HG03060 (cell line): ENCODE measurements around the gene GTF3A.
A peak's percentile ranks its signal among the peaks of the same experiment; 100 is the strongest.

ENCODE experiments used
- ATAC-seq: cut with Tn5 transposase; IDR thresholded peaks from one replicate; pipeline ENCODE4 v1.9.1; 2021; ENCODE audit warnings: low read depth, moderate number of reproducible peaks; ENCODE audit not compliant: unreplicated experiment

Gene GTF3A

DNA sequence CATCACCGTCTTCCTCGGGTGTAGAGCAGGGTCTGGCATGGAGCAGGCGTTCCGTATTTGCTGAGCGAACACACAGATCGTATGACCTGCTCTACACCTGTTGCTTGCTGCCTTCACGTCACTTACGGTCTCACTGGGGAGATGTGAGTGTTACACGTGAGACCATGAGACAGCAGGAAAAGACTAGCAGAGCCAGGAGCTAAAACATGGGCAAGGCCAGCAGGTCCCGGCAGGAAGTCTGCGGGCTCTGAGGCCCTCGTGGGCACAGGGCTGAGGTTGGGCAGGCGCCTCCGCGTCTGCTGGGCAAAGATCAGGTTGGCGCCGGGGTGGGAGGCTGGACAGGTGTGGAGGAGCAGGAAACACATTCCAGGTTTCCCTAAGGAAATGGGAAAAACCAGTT, 19.7 kb upstream of the GTF3A start:
- no peak for ATAC-seq

DNA sequence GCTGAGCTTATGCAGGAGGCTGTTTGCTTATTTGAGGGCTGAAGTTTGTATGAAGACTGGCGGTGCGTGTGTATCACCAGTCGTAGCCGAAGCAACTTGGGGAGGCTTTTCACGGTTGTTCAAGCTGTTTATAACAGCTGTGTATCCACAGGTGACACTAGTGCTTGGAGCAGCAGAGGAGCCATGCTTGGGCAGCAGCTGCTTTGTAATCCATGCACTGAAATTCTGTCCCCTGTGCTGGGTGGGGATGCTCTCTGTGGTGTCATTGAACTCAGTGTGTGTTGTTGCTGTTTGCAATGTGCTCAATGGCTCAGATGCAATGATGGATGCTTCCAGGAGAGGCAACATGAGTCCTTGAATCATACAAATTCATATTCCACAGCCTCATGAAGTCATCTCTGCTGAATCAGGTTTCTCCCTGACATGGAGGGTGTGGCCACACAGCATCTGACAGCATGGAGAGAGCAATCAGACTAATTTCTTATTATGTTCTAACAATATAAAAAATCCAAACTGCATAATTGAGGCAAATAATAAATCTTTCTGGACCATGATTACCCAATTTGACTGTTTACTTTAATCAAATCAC, 18.8 kb upstream of the GTF3A start:
- ATAC-seq: no peak

DNA sequence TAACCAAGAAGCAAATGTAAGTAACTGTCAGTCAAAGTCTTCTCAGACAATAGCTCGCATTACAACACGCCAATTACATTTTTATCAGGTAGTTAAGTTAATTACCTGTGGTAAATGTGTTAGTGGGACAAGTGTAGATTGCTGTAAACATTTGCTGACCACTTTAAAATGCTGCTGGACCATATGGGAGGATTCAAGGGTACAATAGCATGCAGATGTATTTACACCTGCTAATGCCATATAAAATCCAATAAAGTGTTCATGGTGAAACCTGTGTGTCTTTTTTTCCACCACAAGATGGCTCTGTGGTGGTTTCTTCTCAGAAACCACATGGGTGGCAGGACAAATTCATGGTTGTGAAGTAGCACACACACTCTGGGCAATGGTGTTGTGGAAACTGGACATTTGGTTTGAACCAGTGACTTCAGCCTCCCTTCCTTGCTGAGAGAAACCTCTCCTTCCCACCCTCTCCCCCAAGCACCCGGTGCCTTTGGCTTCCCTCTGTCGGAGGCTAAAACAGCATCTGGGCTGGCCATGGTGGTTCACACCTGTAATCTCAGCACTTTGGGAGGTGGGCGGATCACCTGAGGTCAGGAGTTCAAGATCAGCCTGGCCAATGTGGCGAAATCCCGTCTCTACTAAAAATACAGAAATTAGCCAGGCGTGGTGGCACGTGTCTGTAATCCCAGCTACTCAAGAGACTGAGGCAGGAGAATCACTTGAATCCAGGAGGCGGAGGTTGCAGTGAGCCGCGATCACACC, 18.1 kb upstream of the GTF3A start:
- no peak for ATAC-seq

DNA sequence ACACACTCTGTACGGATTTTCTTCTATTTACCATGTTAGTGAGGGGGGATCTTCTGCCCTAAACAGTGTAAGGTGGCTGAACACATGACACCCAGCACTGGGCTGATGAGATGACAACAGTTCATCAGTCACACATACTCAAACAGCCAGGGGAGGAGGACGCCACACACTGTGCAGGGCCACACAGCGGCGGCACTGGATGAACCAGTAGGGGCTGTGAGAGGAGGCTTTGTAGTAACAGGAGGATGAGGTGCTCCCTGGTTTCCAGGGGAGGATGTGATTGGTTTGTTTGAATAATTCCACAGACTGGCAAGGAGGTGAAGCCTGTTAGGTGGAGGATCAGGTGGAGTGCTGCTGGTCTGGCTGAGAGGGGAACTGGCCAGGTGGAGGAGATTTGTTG, 16.3 kb upstream of the GTF3A start:
- ATAC-seq: no peak

DNA sequence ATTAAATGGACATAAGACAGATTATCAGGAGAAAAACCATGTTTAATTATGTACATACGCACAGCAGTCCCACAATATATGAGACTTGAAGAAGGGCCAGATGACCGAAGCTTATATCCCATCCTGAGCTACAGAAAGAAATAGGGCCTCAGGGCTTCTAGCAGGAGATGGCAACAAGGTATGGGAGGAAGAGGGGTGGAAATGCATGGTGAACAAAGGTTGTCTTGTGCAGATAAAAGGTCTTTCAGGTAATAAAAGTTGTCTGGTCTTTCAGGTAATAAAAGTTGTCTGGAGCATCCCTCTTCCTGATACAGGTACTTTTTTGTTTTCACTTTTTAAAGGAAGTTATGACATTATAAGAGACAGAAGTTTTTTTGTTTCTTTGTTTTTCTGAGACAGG, 15.4 kb upstream of the GTF3A start:
- no peak for ATAC-seq

DNA sequence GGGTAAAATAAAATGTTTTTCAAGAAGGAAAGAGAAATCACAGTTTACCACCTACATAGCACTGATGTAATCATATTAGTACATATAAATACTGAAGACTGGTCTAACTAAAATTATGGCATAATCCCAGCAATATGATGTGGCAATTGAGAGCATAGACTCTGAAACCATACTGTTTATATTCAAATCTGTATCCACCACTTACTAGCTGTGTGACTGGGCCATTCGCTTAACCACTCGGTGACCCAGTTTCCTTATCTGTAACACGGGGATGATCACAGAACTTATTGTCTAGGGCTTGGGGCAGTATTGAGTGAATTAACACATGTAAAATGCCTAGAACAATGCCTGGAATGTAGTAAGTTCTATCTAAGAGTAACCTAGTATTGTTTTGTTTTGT, 13.1 kb upstream of the GTF3A start:
- no peak for ATAC-seq

DNA sequence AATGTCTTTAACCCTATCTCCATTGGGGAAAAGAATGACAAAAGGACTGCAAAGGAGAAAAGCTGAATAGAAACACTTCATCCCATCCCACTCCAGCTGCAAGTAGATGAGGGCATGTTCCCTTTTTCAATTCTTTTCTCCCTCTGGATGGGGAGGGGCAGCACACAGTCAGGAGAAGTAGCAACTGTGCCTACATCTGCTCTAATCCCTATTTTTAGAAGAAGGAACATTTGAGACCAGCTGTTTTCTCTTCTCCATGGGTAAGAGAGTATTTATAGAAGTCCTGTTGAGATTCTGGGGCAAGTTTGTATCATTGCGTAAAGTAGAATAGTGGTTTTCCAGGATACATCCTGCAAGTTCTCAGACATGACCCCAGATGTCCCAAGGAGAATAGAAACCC, 9.3 kb upstream of the GTF3A start:
- no peak for ATAC-seq

DNA sequence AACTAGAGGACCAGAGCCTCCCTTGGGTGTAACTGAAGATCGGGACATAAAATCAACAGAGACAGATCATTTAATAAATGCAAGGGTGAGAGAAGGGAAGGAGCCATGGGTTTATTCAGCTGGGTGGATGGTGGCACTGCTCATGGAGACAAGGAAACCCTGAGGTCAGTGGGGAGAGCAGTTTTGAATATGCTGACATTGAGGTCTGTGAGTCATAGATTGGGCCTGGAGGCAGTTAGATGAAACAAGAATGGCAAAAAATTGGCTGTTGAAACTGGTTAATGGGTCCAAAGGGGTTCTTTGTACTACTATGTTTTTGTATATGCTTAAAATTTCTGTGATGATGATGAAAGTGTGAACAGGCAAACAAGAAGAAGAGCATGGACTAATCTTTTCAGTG, 5.1 kb upstream of the GTF3A start:
- no peak for ATAC-seq

DNA sequence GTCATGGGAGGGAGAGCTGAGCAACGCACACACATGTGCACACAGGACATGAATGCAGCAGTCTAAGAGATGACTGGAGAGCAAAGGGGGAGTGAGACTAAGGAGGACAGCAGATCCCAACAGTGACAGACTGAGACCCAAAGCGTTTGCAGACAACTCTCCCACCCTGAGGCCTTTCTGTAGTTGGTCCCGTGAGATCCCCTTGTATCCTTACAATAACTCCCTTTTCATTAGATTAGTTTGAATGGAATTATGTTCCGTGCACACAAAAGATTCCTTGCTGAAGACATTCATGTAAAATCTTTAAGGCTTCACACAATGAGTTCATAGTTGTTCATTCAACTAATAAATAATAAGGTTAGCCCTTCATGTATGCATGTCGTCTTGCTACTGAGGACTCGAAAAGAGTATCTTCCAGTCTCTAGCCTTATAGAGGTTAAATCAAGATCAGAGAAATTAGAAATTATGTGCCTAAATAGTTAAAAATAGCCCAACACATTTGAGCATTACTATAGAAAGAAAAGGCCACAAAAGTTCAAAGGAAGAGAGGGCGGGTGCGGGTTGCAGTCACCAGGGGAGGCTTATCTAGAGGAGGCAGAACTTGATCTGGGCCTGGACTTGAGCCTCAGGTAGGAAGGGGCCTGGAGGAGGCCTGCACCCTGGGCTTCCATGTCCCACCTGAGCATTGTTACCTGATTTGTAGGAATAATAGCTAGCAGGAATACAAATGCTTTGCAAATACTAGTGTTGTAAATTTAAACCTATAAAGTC, 3.1 kb upstream of the GTF3A start:
- ATAC-seq: no peak

DNA sequence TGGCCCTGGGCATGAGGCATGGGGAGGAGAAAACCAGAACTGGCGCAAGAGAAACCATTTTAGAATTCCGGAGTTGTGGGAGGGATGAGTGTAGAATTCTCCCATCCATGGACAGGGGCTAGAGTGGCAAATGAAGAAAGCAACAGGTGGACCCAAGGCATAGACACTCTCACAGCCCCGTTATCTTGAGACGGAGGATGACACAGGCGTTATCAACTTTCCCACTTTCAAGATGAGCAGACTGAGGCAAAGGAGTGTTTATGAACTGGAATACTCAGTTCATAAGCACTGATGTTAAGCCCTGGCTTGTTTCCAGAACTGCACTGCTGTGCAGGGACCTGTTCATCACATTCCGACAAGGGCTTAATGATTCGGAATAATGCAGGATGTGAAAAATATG, 1.1 kb upstream of the GTF3A start:
- ATAC-seq: no peak

DNA sequence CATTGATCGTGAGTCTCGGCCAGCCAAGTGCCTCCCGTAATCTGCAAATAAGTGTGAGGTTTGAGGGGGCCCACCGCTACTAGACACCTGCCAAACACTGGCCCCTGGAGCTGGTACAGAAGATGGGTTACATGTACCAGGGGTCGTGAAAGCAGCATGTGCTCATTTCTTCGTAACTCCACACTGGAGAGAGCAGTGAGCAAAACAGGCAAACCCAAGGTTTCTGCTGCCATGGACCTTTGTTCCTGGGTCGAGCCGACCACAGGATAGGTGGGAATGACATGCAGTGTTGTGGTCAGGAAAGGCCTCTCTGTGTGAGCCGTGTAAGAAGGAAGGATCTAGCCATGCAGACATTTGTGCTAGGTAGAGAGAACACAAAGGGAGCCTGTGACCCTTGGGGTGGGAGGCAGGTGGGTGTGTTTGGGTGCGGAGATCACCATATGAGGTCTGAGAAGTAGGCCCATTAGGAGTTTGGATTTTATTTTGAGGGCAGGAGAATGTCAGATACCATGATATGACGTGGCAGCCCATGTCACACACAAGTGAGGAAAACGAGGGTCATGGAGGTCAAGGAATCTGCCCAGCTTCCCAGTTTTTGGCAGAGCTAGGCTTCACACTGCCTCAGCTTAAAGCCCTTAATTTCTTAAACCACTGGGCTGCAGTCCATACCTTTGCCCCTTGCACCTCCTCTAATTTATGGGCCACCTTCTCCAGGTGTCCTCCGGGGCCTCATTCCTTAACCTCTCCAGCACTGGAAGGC, 919 bp downstream of the GTF3A start:
- ATAC-seq: no peak

DNA sequence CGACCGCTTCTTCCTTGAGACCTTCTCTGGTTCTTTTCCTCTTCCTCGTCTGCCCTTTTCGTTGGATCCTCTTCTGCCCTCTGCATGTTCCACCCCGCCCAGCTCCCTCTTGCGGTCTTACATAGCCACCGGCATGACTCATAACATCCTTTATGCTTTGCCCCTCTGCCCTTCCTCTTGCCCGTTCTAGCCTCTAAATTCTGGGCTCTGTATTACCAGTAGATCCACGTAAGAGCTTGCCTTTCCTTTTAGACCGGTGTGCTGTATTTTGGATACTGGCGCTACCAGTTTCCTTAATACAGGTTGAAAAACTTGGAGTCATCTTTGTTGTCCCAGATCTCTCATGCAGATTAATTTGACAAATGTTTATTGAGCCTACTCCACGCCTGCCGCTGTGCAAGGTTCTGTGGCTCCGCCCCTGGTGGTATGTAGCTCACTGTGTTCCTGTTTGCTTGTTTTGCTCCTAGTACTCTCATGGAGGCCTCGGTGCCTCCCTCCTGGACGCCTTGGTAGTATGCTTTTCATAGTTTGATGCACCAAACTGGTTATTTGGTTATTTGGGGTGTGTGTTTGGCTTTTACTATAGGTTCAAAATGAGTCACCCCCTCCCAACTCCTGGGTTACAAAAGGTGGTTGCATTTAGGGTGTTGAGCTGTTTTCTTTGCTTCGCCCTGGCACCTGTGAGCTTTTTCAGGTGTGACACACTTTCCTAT, 1.7 kb downstream of the GTF3A start:
- ATAC-seq: peak; percentile 73

DNA sequence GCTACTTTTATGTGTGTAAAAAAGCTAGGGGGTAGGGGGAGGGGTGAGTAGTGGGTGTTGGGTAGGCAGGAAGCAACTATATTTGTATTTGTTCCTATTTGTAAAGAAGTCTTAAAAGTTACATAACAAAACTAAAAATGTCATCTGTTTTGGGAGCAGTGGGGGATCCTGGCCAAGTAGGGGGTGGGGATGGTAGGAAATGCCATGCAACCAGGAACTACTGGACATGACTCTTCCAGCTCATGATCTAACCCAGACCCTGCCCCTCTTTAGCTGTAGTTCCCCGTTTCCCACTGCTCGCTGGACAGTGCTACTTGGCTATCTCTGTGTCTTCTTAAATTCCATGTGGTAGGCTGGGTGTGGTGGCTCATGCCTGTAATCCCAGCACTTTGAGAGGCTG, 3.2 kb downstream of the GTF3A start:
- no peak for ATAC-seq

DNA sequence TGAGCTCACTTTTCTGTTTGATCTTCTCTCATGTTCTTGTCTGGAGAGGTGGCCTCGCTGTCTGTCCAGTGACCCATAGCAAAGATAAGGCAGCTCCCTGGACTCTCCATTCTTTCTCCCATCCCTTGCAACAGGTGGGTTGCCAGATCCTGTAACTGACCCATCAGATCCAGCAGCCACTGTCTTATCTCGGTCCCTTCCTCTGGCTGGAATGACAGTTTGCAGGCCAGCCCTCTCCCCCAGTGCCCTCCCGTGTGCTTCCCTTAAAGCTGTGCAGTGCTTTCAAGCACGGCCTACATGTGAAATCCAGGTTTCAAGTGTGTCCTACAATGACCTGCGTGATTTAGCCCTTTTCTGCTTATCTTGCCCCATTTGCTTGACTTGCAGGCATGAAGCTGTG, 3.7 kb downstream of the GTF3A start:
- no peak for ATAC-seq

DNA sequence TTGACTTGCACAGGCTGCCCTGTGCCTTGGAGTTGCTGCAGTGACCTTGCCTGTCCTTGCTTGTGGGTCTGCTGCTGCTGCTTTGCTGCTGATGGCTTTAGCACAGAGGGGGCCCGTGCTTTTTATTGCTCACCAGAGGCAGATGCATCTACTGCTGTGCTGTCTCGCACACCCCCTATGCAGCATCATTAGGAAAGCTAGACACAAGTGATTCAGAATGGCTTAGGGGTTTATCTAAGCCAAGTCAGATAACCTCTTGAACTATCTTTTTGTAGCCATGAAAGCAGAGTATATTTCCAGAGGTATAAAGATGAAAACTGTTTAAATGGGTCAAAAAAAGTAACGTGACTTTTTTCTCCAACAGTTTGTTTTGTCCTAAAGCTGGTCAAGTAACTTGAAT, 7.8 kb downstream of the GTF3A start:
- ATAC-seq: no peak

DNA sequence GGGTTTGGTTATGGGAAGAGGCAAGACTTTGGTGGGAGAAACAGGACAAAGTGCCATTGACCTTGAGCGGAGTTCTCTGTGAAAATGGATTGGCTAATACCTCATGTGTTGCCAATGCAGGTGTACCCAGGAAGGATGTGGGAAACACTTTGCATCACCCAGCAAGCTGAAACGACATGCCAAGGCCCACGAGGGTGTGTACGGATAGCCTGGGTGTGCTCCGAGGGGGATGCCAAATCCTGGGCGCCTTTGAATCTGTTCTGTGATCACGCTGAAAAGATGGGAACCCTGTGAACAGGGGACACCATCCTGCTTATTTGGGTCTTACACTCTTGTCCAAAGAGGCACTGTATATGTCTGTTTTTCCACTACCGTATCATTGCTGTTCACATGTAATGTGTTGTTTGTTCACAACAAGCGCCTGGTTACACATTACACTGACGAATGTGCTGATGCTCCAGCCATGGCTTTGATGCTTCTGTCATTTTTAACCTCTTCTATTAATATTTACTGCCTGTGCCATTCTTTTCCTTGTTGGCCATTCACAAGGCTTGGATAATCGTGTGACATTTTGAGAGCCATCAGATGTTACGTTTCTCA, 8.3 kb downstream of the GTF3A start:
- ATAC-seq: no peak

DNA sequence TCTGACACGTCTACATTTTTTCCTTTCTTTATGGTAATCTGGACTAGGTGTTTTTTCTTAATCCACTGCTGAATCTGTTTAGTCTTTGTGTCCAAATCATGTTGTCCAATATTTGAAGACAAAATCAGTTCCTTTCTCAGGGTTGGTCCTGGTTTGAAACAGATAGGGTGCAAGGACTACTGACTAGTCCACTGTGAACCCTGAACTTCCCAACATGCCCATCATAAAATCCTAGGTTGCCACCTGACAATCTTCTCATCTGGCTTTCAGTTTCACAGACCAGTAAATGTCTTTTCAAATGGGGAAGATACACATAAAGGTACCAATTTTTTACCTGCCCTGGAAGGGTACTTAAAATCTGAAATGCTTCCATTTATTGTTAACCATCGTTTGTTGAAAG, 12.7 kb downstream of the GTF3A start:
- ATAC-seq: no peak

DNA sequence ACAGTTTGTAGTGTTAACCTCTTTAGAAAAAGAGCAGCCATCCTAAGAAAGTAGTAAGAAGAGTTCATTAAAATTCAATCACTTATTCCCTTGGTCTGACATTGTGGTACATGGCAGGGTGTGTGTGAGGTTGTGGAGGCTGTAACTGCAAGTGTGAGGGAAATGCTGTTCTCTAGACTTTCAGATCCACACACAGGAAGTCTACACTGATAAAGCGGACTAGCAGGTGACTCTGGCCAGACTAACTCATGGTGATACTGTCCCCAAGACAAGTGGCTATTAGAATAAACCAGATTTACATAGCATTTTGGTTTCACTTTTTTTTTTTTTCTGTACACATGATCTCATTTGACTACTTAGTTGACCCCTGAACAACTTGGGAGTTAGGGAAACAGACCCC, 16.0 kb downstream of the GTF3A start:
- no peak for ATAC-seq

DNA sequence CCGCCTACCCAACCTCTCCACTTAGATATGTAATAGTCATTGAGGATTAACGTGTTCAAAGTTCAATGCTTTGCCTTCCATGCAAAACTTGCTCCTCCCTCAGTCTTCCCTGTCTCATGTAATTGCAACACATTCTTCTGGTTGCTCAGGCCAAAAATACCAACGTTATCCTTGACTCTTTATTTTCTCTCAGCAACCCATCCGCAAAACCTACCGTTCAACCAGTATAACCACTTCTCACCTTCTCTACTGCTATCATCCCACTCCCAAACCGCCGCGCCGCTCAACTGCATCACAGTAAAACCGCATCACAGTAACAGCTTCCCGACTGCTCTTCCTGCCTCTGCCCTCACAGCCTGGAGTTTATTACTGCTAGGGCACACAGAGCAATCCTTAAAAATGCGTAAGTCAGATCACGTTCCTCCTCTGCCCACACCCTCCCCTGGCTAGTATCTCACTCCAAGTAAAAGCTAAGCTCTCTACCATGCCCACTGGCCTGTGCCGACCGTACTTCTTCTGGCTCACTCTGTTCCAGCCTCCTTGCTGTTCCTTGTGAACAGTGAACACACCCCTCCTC, 17.7 kb downstream of the GTF3A start:
- ATAC-seq: no peak

DNA sequence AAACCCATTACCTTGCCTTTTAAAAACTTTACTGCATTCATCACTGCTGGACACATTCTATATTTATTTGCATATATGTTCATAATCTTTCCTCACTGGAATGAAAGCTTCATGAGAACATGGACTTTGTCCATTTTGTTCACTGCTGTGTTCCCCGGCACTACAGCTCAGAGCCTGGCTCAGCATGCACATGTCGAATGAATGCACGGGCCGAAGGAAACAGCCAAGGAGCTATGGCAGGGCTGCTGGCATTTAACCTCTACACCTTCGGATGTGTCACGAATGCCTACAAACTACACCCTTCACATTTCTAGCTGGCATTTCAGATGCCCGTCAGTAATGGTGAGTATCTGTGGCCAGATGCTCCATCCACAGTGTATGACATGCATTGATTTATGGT, 18.4 kb downstream of the GTF3A start:
- no peak for ATAC-seq
